DMS 273 (cell line): ENCODE data around the gene ROBO2.

Experiments
- DNase-seq: peaks from one replicate; lab custom pipeline; 2025; ENCODE audit not compliant: unreplicated experiment; lab: John Stamatoyannopoulos, UW

The ROBO2 gene

GRCh38 chr3:77466562-77467115, 426.7 kb downstream of the ROBO2 start:
- peak; percentile 19 for DNase-seq

DNA sequence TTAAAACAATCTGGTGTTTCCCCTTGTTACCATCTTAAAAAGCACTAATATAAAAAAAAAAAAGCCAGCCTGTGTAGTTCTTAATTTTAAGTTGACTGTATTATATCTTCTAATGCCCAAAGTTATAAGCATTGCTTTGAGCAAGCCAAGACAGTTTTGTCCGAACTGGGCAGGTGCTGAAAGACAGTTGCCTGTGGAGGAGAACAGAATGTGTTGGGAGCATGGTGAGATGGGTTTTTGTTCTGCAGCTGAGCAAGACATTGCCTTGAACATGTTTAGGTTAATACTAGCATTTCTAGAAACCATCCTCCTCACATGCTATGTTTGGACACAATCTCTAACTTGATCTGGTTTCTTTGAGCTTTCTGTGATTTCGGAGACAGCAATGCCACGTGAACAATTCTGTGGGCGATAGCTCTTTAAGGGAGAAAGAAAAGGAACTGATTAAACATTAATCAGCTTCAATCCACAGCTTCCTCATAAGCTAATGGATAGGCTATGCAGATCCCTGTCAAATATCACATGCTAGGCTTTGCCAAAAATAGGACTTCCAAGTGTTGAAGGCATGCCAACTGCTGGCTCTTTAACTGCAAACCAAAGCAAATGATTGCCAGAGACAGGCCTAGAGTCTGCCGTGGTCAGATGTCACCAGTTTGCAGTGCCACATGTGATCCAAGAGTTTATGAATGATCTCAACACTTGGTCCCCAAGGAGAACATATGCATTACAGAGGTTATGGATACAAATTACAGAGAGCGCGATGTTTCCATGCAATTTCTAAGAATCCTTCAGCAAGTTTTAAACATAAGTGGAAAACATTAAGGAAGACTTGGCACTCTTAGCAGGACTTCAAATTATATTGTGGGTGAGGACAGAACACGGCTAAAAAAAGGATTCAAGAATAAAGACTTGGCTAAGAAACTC, 428.1 kb downstream of the ROBO2 start:
- peak; percentile 94 for DNase-seq

DNA sequence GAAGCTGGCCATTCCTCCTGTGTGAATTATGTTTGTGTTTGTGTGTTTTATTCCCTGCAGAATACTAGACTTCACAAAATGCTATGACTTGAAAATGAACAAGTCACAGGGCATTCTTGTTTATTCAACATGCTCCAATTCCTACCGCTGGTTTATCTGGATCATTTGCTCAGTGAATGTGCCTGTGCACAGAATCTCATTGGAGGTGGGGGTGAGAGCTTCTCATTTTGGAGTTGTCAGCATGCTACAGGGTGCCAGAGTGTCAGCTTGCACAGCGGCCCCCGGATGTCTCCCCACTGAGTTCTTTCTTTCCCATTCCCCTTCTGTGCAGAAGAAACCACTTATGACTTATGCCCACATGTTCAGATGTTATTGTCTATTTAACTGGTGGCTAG, 428.7 kb downstream of the ROBO2 start:
- peak; percentile 79 for DNase-seq

DNA sequence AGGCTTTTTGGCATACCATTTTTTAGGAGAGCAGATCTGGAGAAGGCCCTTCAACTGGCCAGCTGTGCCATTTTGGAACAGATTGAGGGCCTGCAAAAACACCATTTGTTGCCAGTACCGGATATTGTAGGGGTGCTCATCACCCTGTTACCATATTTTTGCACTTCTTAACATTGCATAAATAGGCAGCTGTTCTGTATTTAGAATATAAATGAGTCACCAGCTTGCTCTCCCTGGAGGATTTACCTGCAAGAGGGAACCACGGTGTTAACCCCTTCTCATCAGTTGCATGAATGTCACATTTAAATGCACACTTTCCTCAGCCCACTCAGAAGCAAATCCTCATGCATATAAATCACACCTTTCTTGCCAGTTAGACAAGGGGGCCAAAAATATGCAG, 435.6 kb downstream of the ROBO2 start:
- peak; percentile 88 for DNase-seq

DNA sequence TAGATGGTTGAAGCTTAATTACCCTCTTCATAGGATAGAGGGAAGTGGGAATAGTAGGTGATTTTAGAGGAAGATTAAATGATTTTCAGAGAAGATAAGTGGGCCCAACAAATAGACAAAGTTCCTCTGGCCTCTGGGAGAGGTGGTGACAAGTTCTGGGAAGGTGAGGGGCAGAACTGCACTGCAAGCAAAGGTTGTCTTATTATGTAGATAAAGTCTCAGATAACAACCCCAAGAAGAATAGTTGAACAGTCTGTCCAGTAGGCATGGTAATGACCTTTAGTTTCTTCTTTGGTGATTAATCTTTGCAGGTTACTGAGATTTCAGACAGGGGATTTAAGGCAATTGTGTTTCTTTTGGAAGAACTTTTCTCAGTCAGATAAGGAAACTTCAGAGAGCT, 439.1 kb downstream of the ROBO2 start:
- no peak for DNase-seq

DNA sequence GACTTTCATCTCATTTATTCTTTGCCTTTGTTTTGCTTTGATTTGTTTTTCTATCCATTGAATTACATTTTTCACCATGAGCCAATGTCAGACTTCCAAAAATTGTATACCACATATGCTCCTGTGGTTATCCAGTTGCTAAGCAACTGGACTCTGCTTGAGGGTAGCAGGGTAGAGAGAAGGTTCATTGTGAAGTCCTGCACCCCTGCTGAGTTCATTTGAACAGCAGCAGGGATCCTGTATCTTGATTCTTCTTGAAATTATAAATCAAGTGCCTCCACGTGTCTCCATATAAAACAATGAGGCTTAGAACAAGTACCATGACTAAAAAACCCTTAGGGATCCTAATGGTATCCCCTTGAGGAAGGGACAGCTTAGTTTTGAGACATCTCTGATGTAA, 449.3 kb downstream of the ROBO2 start:
- DNase-seq: peak; percentile 40

DNA sequence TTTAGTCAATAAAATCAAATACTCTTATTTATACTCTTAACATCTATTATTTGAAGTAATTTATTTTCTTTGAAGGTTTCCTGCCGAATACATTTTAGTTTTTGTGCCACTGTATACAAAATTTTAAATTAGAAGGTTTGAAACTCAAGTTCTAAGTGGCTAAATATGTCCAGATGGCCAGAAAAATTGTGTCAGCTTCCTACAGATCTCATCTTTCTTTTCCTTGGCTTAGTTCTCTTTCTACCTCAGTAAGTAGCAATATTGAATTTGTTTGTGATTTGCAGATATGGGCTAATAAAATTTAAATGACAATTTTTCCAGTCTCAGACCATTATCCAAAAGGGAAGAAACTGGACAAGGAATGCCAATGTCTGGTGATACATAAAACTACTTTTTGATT, 452.1 kb downstream of the ROBO2 start:
- DNase-seq: no peak

DNA sequence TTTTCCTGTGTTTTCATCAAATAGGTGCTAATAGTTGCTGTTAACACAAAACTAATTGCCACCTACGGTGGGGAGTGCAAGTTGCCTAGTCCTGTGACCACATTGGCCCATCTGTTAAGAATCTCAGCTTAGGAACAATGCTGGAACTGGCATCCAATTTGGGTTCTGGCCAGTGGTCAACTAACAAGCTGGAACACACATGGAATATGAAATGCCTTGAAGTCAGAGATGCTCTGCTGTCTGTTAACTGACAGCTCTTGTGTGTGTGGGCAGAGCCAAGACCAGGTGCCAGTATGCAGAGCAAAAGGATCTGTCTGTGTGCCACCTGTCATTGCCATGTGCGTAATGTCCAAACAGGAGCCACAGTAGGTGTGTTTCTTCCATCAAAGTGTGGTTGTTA, 460.8 kb downstream of the ROBO2 start:
- peak; percentile 30 for DNase-seq

DNA sequence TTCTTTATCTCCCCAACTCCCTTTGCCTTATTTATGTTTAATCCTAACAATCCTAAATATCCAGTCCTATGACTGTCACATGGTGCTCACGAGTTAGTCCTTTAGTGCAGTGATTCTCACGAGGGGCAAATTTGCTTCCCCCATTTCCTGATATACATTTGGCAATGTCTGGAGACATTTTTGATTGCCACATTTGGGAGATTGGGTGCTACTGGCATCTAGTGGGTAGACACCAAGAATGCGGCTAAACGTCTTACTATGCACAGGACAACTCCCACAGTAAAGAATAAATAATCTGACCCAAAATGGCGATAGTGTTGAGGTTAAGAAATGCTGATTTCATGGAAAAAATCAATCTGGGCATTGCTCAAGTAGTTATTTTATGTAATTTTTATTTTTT, 466.5 kb downstream of the ROBO2 start:
- peak; percentile 20 for DNase-seq

- DNase-seq: peak; percentile 36
Observed at GRCh38 chr3:77513542-77513941, 473.6 kb downstream of the ROBO2 start.

DNA sequence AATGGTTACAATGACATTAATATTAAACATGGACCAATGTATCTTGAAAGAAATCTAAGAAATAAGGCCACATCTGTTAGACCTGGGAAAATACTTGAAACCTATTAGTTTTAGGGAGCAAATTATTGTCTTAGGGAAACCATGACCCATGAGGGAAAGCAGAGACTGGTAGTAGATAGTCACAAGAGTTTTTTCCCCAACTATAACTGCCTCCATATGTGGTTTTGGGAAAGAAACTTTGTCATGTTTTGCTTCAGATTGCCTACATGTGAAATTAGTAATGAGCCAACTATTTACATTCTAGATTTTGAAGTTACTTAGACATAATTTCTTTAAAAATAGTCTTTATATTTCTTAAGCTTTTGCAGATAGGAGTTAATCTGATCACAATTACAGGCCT, 474.9 kb downstream of the ROBO2 start:
- DNase-seq: no peak

DNA sequence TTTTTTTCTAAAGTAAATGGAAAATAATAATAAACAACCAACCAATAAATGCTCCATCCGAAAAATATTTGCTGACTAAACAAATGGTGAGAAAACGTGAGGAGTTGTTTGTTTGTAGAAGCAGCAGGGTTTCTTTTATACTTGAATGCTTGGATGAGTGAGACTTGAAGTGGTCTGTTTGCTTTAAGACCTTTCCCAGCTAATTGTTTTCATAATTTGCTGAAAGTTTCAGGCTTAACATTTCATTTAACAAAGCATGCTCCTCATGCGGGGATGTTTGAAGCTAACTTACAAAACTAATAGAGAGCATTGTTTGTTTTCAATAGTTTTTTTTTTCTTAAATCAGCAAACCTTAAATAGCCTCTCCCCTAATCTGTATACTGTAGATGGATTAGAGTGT, 484.6 kb downstream of the ROBO2 start:
- DNase-seq: no peak

GRCh38 chr3:77524946-77525682, 485.2 kb downstream of the ROBO2 start:
- no peak for DNase-seq

DNA sequence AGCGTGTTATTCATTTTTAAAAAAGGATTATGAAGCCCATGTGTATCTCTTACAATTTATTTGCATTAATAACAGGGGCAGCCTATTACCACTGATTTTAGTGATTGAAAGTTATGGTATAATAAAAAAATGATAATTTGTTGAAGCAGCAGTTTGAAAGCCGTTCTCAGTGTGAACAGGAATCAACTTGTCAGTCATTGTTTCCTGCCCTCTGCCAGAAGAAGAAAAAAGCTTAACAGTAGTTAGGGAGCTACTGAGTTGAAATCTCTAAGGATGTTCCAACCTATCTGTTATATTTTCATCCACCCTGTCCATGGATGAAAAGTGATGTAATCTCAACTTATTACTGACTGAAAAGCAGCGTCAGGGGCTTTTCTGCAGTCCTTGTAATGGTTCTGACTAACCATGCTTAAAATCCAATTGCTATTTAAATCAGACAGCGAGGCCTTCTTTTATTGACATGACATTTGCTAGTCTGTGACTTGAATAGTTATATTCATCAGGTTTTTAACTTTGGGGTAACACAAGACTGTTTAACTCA, 486.7 kb downstream of the ROBO2 start:
- peak; percentile 7 for DNase-seq

GRCh38 chr3:77529522-77529921, 489.6 kb downstream of the ROBO2 start:
- DNase-seq: no peak

- peak; percentile 85 for DNase-seq
Observed at GRCh38 chr3:77530870-77531269, 491.0 kb downstream of the ROBO2 start.

- peak; percentile 27 for DNase-seq
Observed at GRCh38 chr3:77535116-77535515, 495.2 kb downstream of the ROBO2 start.

DNA sequence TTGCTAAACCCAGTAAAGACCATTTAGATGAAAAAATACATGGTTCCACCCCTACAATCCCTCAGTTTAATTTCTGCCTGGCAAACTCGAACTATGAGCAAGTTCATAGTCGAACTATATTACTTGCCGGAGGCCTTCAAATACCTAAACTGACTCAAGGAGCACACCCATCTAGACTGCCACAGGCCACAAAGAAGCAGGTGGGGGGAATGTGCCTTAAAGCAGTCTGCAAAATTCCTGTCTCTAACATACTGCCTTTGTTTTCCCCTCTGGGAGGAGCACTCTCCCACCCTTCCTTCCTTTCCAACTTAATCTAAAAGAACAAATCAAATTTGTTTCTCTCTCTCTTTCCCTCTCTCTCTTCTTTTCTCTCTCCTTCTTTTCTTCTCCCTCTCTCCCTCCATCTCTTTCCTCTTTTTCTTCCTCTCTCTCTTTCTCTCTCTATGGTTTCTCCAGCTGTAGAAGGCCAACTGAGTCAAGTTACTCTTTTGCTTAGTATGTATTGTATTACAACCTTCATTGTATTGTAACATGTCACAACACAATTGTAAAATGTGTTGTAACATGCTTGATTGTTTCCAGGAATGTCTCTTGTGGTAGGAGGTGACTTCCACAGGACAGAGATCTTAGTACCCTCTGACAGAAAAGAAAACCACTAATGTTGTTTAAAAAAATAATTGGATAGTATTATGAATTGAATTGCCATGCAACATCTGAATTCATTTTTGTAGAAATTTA, 496.3 kb downstream of the ROBO2 start:
- DNase-seq: peak; percentile 7

GRCh38 chr3:77539014-77539413, 499.1 kb downstream of the ROBO2 start:
- DNase-seq: no peak

- DNase-seq: no peak
Observed at GRCh38 chr3:77539677-77540076, 499.8 kb downstream of the ROBO2 start.
